DMS 273 (cell line): Measurements from ENCODE around the gene NELL1.
"Not testable (repeated sequence)": the region's sequence is repeated elsewhere in the genome, so short reads cannot be mapped to it uniquely, and the experiment has no call there.

Source experiments
- DNase-seq: peaks from one replicate; lab custom pipeline; 2025; ENCODE audit not compliant: unreplicated experiment; lab: John Stamatoyannopoulos, UW

Gene NELL1

GRCh38 chr11:21177379-21177778 is 508.0 kb downstream of the NELL1 start:
- DNase-seq, result no peak

DNA sequence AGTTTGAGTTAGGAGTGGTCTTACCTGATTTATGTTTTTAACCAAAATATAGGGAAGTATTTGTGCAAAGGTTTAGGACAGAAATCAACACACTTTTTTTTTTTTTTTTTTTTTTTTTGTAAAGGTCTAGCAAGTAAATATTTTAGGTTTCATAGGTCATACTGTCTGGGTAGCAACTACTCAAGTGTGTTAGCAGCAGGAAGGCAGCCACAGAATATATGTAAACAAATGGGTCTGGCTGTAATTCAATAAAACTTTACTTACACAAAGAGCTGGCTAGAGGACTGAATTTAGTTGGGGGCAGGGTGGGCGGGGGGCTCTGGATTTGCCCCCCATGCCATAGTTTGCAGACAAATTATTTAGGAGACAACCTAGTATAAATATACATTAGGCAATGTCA is 510.4 kb downstream of the NELL1 start:
- no peak for DNase-seq

GRCh38 chr11:21180182-21180581 is 510.8 kb downstream of the NELL1 start:
- DNase-seq, result no peak

GRCh38 chr11:21185959-21186358 is 516.6 kb downstream of the NELL1 start:
- no peak for DNase-seq

DNA sequence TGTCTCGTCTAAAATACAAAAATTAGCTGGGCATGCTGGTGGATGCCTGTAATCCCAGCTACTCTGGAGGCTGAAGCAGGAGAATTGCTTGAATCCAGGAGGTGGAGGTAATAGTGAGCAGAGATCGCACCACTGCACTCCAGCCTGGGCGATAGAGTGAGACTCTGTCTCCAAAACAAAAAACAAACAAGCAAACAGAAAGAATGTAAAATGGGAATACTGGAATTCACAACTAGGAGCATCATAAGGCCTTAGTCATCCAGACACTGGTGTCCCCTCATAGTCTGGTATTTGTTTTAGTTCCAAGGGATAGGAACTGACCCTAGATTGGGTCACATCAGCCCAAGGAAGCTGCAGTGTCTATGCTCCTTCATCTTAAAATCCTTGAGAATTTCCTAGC is 520.8 kb downstream of the NELL1 start:
- DNase-seq, result no peak

- DNase-seq, result no peak
Observed at GRCh38 chr11:21195995-21196394, 526.6 kb downstream of the NELL1 start.

DNA sequence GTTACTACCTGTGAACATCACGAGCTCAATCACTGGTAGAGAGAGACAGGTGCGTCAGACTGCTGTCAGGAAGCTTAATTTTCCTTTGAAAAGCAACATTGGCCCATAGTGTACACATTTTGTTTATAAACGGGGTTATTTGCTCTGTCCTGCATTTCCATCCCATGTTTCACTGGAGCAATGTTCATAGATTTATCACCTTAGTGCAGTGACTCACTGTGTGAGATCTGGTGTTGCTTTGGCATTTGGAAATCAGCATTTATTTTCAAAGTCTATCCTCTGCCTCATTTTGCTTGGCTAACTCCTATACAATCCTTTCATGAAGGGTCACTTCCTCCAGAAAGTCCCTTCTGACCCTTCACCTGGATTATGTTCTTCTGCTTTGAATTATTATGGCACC is 529.1 kb downstream of the NELL1 start:
- DNase-seq, result no peak

DNA sequence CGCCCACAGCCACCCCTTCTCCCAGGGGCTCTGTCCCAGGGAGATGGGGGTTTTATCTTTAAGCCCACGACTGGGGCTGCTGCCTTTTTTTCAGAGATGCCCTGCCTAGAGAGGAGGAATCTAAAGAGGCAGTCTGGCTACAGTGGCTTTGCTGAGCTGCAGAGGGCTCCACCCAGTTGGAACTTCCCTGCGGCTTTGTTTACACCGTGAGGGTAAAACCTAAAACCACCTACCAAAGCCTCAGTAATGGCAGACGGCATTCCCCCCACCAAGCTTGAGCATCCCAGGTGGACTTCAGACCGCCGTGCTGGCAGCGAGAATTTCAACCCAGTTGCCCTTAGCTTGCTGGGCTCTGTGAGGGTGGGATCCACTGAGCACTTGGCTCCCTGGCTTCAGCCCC is 535.8 kb downstream of the NELL1 start:
- DNase-seq, result no peak

DNA sequence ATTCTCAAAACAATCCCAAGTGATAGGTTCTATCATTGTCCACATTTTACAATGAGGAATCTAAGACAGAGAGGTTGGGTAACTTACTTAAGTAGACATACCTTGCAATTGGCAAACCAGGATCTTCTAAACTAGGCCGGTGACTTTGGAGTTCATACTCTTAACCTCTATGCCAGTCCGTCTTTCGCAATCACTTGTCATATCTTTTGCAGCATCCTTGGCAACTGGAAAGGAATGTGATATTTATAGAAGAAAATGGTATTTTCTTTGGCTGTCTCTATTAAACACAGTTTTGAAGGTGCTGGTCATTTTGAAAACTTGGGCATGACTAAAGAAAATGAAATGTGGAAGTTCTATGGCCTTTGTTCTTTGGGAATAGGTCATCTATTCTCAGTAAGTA is 556.5 kb downstream of the NELL1 start:
- DNase-seq, result no peak

- DNase-seq, result no peak
Observed at GRCh38 chr11:21229224-21229623, 559.8 kb downstream of the NELL1 start.

DNA sequence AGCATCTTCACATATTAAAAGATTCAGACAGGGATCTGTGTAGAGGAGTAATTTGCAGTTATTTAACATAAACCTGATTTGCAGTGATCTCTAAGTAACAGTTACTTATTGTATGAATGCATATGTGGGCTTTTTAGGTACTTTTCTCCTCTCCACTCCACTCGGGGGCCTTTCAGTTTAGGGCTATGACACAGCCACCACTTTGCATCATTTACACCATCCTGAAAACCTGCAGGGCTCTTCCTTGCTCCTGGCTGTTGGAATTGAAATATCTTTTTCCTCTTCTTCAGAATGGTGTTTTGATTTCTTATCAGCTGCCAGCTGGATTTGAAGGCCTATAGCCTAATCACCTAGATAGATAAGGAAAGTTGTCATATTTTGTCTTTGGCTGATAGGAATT is 580.8 kb downstream of the NELL1 start:
- DNase-seq, result no peak

- DNase-seq, result no peak
Observed at GRCh38 chr11:21254055-21254454, 584.7 kb downstream of the NELL1 start.

DNA sequence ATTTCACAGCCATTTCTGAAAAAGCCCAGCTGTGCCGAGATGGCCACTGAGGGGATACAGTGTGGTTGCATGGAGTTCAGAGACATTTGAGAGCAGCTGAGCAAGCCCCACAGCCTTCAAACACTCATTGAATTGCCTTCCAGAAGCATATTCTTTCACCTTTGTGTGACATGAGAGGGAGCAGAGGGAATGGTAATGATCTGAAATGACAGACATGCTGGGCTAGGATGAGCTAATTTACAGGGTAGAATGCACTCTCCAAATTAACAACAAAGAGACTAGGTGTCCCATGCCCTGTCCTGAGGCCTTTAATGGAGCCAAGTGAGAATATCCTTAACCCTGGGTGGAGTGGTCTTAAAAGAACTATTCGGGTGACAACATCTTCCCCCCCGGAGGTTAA is 585.4 kb downstream of the NELL1 start:
- no peak for DNase-seq

DNA sequence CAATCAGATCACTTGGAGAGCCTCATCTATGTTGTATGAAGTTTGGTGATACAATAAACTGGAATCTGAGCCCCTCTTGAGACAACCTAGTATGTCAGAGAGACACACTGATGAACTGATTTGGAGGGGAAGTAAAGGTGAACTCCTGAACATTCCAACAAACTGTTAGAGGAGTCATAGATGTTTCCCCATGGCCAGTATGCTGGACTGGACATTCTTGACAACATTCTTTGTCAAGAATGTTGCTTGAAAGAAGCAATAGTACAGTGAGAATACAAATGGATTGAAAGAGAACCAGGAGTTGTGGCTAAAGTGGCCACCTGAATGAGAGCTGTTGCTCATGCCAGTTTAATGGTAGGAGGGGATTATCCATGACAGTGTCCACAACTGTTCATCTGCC is 588.1 kb downstream of the NELL1 start:
- DNase-seq, result no peak

- no peak for DNase-seq
Observed at GRCh38 chr11:21258414-21258813, 589.0 kb downstream of the NELL1 start.

DNA sequence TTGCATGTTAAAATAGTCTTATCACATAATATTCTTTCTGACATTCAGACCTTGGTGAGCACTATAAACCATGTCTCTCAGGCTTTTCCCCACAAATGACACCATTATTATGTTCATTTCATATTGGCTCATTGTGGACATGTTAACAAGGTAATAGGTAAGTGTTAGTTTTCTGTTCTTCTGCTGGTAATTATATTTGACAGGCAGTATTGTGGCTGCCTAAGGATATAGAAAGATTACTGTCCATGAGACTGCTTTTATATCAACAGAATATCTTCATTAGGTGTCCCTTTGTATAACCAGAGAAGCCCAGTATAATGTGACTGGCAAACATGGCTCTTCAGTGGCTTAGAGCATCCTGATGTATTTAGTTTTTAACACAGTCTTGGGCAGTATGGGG is 590.7 kb downstream of the NELL1 start:
- no peak for DNase-seq

- DNase-seq, result no peak
Observed at GRCh38 chr11:21262992-21263391, 593.6 kb downstream of the NELL1 start.

GRCh38 chr11:21264125-21264524 is 594.7 kb downstream of the NELL1 start:
- DNase-seq, result no peak

DNA sequence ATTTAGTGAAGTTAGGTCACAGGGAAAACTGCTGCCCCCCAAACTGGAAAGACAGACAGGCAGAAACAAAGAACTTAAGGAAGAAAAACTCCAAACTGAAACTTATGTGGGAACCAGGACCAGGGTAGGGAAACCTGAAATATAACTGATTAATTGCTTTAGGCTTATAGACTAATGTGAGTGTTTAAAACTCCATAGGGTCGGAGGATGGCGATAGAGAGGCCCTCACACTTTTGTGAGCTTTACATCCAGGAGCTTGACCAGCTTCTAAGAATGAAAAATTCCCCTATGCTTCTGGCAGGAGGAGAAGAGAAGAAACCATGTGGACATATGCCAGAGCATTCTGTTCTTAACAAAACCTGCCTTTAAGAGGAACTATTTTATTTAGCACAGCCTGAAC is 598.6 kb downstream of the NELL1 start:
- peak; percentile 1 for DNase-seq

DNA sequence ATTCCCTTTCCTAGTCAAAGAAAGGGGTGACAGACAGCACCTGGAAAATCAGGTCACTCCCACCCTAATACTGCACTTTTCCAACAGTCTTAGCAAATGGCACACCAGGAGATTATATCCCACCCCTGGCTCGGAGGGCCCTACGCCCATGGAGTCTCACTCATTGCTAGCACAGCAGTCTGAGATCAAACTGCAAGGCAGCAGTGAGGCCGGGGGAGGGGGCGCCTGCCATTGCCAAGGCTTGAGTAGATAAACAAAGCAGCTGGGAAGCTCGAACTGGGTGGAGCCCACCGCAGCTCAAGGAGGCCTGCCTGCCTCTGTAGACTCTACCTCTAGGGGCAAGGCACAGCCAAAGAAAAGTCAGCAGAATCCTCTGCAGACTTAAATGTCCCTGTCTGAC is 602.8 kb downstream of the NELL1 start:
- not testable (repeated sequence) for DNase-seq

GRCh38 chr11:21278840-21279239 is 609.5 kb downstream of the NELL1 start:
- no peak for DNase-seq

GRCh38 chr11:21285104-21285503 is 615.7 kb downstream of the NELL1 start:
- DNase-seq, result no peak

DNA sequence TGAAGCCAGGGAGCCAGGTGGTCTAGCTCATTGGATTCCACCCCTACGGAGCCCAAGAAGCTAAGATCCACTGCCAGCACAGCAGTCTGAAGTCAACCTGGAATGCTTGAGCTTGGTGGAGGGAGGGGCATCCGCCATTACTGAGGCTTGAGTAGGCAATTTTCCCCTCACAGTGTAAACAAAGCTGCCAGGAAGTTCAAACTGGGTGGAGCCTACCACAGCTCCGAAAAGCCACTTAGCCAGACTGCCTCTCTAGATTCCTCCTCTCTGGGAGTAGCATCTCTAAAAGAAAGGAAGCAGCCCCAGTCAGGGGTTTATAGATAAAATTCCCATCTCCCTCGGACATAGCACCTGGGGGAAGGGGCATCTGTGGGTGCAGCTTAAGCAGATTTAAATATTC is 620.3 kb downstream of the NELL1 start:
- DNase-seq, result no peak

- DNase-seq, result no peak
Observed at GRCh38 chr11:21295508-21295907, 626.1 kb downstream of the NELL1 start.
